ENCODE measurements around the gene WDR81. TPM values are rescaled to one million over a fixed set of nuclear protein-coding genes. Genes with fewer than 3 reads are reported as not detected.

WDR81 gene
- total RNA-seq, 1 experiment from 2014 or later: 29.5 TPM

- DNase-seq (ENCODE audit: low read depth, low spot score): no peak
- TF ChIP-seq CTCF (IDR thresholded peaks at IDR 0.05): no peak
- TF ChIP-seq SIN3A (IDR thresholded peaks at IDR 0.05; ENCODE audit: borderline replicate concordance, insufficient read depth, low read depth, low read length): no peak
- TF ChIP-seq REST (IDR thresholded peaks at IDR 0.05; ENCODE audit: insufficient read depth in 1 of 2, low read depth in 2 of 2, low read length in 1 of 2): no peak
- TF ChIP-seq TCF7L2 (IDR thresholded peaks at IDR 0.05; ENCODE audit: low read depth, low read length): no peak
- TF ChIP-seq POLR2AphosphoS5 (IDR thresholded peaks at IDR 0.05; ENCODE audit: low read depth, low read length): no peak
- ChIA-PET CTCF (no interaction called here), POLR2A (no interaction called here)
- intact Hi-C loops (cut with micrococcal nuclease; ENCODE audit: unreplicated experiment): no loop called here
- H3K4me3 ChIP-seq (ENCODE audit: low read depth in 2 of 2, low read length in 2 of 2): no peak overlapping the region
- in situ Hi-C loops (cut with HindIII; ENCODE audit: low pct_unique_long_range_greater_than_20kb, low sequenced_read_pairs): no loop called here
- H3K9me3 ChIP-seq (ENCODE audit: control insufficient read depth, insufficient read depth, low read depth, low read length): no peaks in the 10 kb centered on the region
- no peaks in the 10 kb centered on the region for H3K27me3 ChIP-seq (ENCODE audit: control insufficient read depth, insufficient read depth, low read length)
- no peak overlapping the region for H3K27ac ChIP-seq (ENCODE audit: low read length)
- peaks cover 2% of the 10 kb centered on the region; the same call in 1 of the 2 replicates for H3K4me1 ChIP-seq (ENCODE audit: control insufficient read depth, insufficient read depth, low read length)
- ATAC-seq: peak; percentile 58
- BruUV-seq (replicated peaks): no TSS peak
- no peaks in the 10 kb centered on the region for H3K36me3 ChIP-seq (ENCODE audit: control insufficient read depth, insufficient read depth, low read length)
These were observed 6.1 kb downstream of the WDR81 start for GRCh38 chr17:1730326-1731193.

- no peak for TF ChIP-seq TCF7L2 (IDR thresholded peaks at IDR 0.05; ENCODE audit: low read depth, low read length)
- TF ChIP-seq SIN3A (IDR thresholded peaks at IDR 0.05; ENCODE audit: borderline replicate concordance, insufficient read depth, low read depth, low read length): no peak
- no peak for TF ChIP-seq POLR2AphosphoS5 (IDR thresholded peaks at IDR 0.05; ENCODE audit: low read depth, low read length)
- TF ChIP-seq REST (IDR thresholded peaks at IDR 0.05; ENCODE audit: insufficient read depth in 1 of 2, low read depth in 2 of 2, low read length in 1 of 2): no peak
- no peak for TF ChIP-seq CTCF (IDR thresholded peaks at IDR 0.05)
- no peaks in the 10 kb centered on the region for H3K27me3 ChIP-seq (ENCODE audit: control insufficient read depth, insufficient read depth, low read length)
- H3K4me1 ChIP-seq (ENCODE audit: control insufficient read depth, insufficient read depth, low read length): peaks cover 7% of the 10 kb centered on the region
- H3K4me3 ChIP-seq (ENCODE audit: low read depth in 2 of 2, low read length in 2 of 2): no peak overlapping the region
- ATAC-seq (no peak), DNase-seq (ENCODE audit: low read depth, low spot score) (no peak)
- in situ Hi-C loops (cut with HindIII; ENCODE audit: low pct_unique_long_range_greater_than_20kb, low sequenced_read_pairs) (no loop called here), intact Hi-C loops (cut with micrococcal nuclease; ENCODE audit: unreplicated experiment) (no loop called here)
- BruUV-seq (replicated peaks): no TSS peak
- POLR2A ChIA-PET: interaction anchor here (0.5 kb wide), 1 partner anchor 142 kb away, joined by 7 read pairs; no protein-coding TSS in a partner anchor
- no peak overlapping the region for H3K27ac ChIP-seq (ENCODE audit: low read length)
- H3K9me3 ChIP-seq (ENCODE audit: control insufficient read depth, insufficient read depth, low read depth, low read length): no peaks in the 10 kb centered on the region
- H3K36me3 ChIP-seq (ENCODE audit: control insufficient read depth, insufficient read depth, low read length): no peaks in the 10 kb centered on the region
- CTCF ChIA-PET: no interaction called here
These were observed 6.6 kb downstream of the WDR81 start for GRCh38 chr17:1731194-1731506.

All from Panc1 (cell line).